ENCODE results near the gene VDAC1. TPM values are rescaled to one million over a fixed set of nuclear protein-coding genes. Genes with fewer than 3 reads are reported as not detected.

The VDAC1 gene
- total RNA-seq, 2 experiments from 2014 or later: 157 to 247 TPM

- intact Hi-C loops (cut with micrococcal nuclease; ENCODE audit: unreplicated experiment): no loop called here
- Histone ChIP-seq H3K9me3 (ENCODE audit: low read length) (no peaks in the 10 kb centered on the region), H3K79me2 (ENCODE audit: insufficient read depth, low read depth, low read length) (peaks cover 67% of the 10 kb centered on the region), H4K20me1 (ENCODE audit: insufficient read depth, low read length) (0 out of 2 replicates have a peak, but pooled peaks cover 1% of the 10 kb centered on the region), H3K4me2 (ENCODE audit: low read length) (peak overlapping the region; percentile 89), H3K27ac (ENCODE audit: low read depth, low read length, poor library complexity, severe bottlenecking) (no peak overlapping the region), H3K36me3 (ENCODE audit: insufficient read depth, low read length) (peaks cover 42% of the 10 kb centered on the region), H2AFZ (ENCODE audit: low read length) (no peak overlapping the region), H3K4me1 (ENCODE audit: insufficient read depth, low read length, poor library complexity, severe bottlenecking) (peaks cover 31% of the 10 kb centered on the region), H3K9me2 (ENCODE audit: insufficient read depth, low read length) (no peaks in the 10 kb centered on the region), H3K4me3 (ENCODE audit: low read depth, low read length, poor library complexity, severe bottlenecking) (peak overlapping the region; percentile 83)
- BruUV-seq (replicated peaks): no TSS peak
- ChIA-PET POLR2A (interaction anchor here (3.1 kb wide), 1 partner anchor 9 kb away, joined by 24 read pairs; no protein-coding TSS in a partner anchor), CTCF (ENCODE audit: unreplicated experiment) (no interaction called here)
- DNase-seq (ENCODE audit: low spot score): no peak
- TF ChIP-seq EZH2phosphoT487 (IDR thresholded peaks at IDR 0.05; ENCODE audit: borderline replicate concordance, low read depth, low read length): no peak
- no peak for TF ChIP-seq CTCF (conservative IDR thresholded peaks at IDR 0.05; ENCODE audit: low read length)
Measured at GRCh38 chr5:134001938-134002731, 2.6 kb downstream of the VDAC1 start.

- ChIA-PET POLR2A (interaction anchor here (0.9 kb wide), 1 partner anchor 51 kb away, joined by 3 read pairs; no protein-coding TSS in a partner anchor), CTCF (ENCODE audit: unreplicated experiment) (no interaction called here)
- DNase-seq (ENCODE audit: low spot score): no peak
- BruUV-seq (replicated peaks): no TSS peak
- no peak for TF ChIP-seq CTCF (conservative IDR thresholded peaks at IDR 0.05; ENCODE audit: low read length)
- intact Hi-C loops (cut with micrococcal nuclease; ENCODE audit: unreplicated experiment): no loop called here
- H3K4me2 ChIP-seq (ENCODE audit: low read length): no peak overlapping the region
- no peak overlapping the region for H2AFZ ChIP-seq (ENCODE audit: low read length)
- H3K36me3 ChIP-seq (ENCODE audit: insufficient read depth, low read length): peaks cover 54% of the 10 kb centered on the region
- peaks cover 80% of the 10 kb centered on the region for H3K79me2 ChIP-seq (ENCODE audit: insufficient read depth, low read depth, low read length)
- H4K20me1 ChIP-seq (ENCODE audit: insufficient read depth, low read length): 0 out of 2 replicates have a peak, but pooled peaks cover 13% of the 10 kb centered on the region
- H3K9me3 ChIP-seq (ENCODE audit: low read length): no peaks in the 10 kb centered on the region
- no peaks in the 10 kb centered on the region for H3K9me2 ChIP-seq (ENCODE audit: insufficient read depth, low read length)
- no peak overlapping the region for H3K27ac ChIP-seq (ENCODE audit: low read depth, low read length, poor library complexity, severe bottlenecking)
- H3K4me3 ChIP-seq (ENCODE audit: low read depth, low read length, poor library complexity, severe bottlenecking): no peak overlapping the region
- peaks cover 43% of the 10 kb centered on the region for H3K4me1 ChIP-seq (ENCODE audit: insufficient read depth, low read length, poor library complexity, severe bottlenecking)
Measured at GRCh38 chr5:134000696-134001453, 3.9 kb downstream of the VDAC1 start.

All from OCI-LY7 (cell line).